Stomach (tissue), 4 donors: ENCODE results near the gene OR5K2.

ENCODE experiments used
- CTCF ChIP-seq, 7 experiments: fragments of 450-650 bp in 4 of 7; fragments of 200-600 bp in 3 of 7; sonication (generic) in 3 of 7; IDR thresholded peaks; one replicate each; pipeline ENCODE4 v1.5.1; 2016 to 2019; ENCODE audit warnings: antibody characterized with exemption in 7 of 7, control low read depth in 2 of 7, mild to moderate bottlenecking in 1 of 7
- EP300 ChIP-seq: sonication (generic); formaldehyde crosslinking; IDR thresholded peaks from one replicate; pipeline ENCODE4 v1.6.1; 2017; ENCODE audit warnings: antibody characterized with exemption
- POLR2A ChIP-seq, 4 donors: fragments of 450-650 bp; IDR thresholded peaks; one replicate each; pipeline ENCODE4 v1.6.1; 2016; ENCODE audit warnings: antibody characterized with exemption in 4 of 4, control low read depth in 2 of 4, mild to moderate bottlenecking in 1 of 4, moderate library complexity in 1 of 4
- POLR2AphosphoS5 ChIP-seq, 3 donors: sonication (generic); formaldehyde crosslinking; IDR thresholded peaks; one replicate each; pipeline ENCODE4 v1.6.1; 2016; ENCODE audit warnings: antibody characterized with exemption in 3 of 3

- TF ChIP-seq CTCF (IDR thresholded peaks at IDR 0.05): no peak
- no peak for TF ChIP-seq POLR2AphosphoS5 (IDR thresholded peaks at IDR 0.05)
- no peak for TF ChIP-seq EP300
- no peak for TF ChIP-seq POLR2A (IDR thresholded peaks at IDR 0.05)
These were observed 39.1 kb downstream of the OR5K2 start for GRCh38 chr3:98536456-98537017.
